T-helper 22 cell (primary cell): Measurements from ENCODE around the gene MAL.
"Not testable (repeated sequence)": the region's sequence is repeated elsewhere in the genome, so short reads cannot be mapped to it uniquely, and the experiment has no call there.

ENCODE experiments used
- DNase-seq: peaks from one replicate; pipeline ENCODE4 v3.0.0-alpha.2; 2020; ENCODE audit warnings: low read depth

MAL gene

DNA sequence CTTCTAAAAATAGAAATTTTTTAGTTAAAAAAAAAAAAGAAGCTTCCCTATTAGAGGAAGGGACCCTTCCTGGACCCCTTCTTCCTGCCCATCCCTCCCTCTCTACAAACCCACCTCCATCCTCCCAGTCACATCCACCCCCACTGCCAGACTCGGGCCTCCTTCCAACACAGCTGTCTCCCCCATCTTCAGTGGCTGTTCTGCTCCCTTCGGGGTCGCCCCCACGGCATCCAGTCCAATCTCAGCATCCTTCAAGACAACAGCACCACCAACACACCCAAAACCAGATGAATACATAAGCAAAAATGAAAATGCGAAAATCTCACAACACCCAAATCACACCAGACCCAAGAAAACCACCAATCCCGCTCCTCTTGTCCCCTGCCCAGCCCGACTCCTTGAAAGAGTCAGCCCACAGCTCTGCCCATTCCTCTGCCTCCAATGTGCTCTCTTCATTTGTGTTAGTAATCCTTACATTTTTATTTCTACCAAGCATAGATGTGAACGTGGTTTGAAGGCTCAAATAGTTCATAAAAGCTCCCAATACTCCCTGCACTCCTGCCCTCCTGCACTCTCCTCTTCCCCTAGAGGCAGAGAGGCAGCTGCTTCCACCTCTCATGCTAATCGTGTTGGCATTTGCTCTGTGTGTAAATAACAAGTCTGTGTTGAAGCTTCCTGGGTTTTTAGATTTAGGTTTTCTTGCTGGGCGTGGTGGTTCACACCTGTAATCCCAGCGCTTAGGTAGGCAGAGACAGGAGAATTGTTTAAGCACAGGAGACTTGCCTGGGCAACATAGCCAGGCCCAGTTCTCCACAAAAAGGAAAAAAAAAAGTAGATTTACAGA is 37.0 kb downstream of the MAL start:
- no peak for DNase-seq

DNA sequence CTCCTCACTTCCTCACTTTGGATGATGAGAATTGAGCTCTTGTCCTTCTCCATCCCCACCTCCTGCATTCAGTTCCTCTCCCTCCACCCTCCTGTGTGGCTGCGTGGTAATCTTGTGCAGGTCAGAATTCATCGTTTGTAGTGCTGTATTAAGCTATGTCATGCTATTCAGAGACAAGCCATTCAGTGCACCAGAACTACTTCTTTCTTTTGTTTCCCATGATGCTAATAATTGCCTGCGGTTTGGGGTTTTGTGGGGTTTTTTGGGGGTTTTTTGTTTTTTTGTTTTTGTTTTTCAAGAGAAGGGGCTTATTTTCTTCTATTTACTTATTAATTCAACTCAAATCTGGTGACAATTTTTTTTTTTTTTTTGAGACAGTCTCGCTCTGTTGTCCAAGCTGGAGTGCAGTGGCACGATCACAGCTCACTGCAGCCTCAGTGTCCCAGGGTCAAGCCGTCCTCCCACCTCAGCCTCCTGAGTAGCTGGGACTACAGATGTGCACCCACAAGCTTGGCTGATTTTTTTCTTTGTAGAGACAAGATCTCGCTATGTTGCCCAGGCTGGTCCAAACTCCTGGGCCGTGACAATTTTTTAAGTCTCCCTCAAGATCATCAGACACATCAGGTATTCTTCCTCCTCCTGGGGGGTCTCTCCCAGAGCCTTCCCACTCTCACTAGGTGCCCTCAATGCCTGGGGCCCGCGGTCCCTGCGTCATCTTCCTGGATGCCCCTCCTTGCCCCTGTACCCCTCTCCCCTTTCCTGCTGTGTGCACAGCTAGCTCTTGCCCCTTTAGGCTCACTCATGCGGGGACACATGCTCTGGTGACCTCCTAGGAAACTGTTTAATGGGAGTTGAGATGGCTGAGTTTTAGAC is 37.8 kb downstream of the MAL start:
- DNase-seq: no peak

DNA sequence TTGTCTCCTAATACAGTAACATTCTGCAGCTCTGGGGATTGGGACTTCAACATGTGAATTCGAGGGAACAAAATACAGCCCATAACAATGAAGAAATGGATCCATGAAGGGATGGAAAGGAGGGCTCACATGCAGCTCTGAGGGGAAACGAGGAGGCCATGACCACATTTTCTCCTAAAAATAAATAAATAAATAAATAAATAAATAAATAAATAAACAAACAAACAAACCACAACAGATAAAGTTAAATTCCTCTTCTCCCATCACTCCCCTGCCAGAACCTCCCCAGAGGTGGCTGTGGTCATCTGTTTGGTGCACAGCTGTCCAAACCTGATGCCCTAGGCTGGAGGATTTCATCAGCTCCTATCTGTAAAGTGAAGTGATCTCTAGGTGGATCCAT is 42.7 kb downstream of the MAL start:
- DNase-seq: no peak

DNA sequence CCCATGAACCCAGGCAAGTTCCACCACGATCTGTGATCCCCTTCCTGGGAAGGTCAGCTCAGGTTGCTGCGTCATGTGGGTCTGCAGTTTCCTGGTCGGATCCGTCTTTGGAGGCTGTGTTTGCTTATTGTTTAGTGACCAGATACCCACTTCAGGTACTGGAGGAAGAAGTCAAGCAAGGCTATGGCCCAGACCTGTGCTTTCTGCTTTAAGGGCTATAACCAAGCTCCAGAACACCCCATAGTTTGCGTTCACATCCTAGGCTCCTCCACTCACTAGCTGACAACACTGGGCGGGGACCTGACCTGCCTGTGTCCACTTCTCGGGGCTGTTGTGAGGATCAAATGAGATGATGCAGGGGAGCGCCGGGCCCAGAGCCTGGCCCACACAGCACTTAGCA is 44.0 kb downstream of the MAL start:
- no peak for DNase-seq

DNA sequence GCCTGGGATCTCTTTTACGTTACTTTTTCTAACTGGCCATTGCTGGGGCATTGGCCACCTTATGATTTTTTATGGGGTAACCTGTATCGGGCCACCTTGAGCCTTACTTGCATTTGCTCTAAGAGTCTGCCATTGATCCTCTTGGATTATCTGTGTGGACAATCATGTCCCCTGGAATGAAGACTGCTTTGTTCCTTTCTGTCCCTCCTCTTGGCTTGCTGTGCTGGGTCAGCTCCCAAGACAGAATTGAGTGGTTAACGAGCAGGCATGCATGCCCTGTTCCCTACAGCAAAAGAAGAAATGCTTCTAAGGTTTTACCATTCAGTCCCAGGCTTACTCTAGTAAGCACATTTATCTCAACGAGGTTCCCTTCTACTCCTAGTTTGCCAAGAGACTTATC is 46.3 kb downstream of the MAL start:
- no peak for DNase-seq

DNA sequence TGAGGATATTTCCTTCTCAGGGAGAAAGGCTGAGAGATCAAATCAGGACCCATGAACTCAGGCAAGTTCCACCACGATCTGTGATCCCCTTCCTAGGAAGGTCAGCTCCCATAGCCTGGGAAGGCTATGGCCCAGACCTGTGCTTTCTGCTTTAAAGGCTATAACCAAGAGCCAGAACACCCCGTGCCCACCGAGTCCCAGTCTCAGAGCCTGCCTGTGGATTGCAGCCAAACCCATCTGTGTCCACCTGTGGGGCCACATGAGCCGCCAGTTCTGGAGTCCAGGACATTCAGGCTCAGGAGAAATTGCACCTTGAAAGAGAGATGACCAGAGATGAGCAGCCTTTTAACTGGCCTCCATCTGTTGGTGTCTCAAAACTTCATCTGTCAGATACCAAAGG is 46.9 kb downstream of the MAL start:
- DNase-seq: no peak

DNA sequence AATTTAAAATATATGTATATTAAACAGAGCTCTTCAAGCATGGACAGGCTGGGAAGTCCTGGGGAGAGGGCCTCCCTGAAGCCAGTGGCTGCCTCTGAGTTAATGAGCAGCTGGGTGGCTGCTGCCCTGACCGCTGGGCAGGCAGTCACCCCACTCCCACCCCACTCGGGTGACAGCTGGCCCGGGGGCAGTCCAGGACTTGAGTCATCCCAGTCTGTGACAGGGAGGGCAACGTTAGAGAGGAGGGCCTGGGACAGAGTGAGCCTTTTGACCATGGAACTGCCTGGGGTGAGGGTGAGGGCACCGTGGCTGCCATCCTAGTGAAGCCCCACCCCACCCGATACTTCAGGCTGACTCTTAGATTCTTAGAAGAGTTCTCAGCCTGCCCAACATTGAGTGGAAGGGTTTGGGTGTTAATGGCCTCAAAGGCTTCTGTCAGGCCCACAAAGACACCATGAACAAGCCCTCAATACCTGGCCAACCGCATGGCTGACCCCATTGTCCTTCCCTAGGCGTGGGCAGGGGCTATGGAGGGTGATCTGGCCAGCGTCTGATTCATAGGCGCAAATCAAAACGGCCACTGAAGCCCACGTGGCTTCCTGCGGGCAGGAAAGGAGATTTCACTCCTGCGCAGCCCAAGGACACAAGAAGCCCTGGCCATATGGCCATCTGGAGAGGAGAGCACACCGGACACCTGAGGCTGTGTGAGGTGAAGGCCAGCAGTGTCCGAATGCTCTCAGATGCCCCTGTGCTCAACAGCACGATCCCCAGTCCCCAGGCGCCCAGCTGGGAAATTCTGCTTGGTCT is 48.6 kb downstream of the MAL start:
- DNase-seq: no peak

DNA sequence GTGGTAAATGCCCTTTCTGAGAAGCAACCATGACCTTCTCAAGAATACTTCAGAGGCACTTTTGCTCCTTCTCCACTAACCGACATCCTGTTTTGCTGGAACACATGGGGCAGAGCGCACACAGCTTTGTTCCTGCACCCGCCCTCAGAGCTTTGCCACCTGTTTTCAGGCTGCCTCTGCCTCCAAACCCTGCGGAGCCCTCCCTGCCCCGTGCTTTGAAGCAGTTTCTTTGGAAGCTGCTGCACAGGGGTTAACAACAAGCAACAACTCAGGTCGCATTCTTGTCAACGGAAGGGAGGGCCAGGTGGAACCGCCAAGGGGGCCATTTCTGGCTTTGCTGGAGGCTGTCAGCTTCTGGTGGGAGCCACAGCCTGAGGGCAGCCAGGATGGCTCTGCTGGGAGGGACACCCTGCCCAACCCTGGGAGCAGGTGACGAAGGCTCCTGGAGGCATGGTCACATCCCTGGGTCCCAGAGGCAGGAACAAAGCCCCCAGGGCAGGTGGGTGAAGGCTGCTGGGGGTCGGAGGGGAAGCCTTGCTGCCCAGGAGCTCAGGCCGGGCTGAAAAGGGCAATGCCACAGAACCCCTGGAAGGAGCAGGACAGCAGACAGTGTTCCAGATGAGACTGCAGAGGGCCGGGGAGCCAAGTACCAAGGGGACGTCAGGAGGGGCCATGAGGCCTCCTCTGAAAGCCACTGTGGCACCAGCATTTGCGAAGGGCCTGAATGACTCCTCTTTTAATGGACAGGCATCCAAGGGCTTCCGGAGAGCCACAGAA is 49.3 kb downstream of the MAL start:
- peak; percentile 12 for DNase-seq

DNA sequence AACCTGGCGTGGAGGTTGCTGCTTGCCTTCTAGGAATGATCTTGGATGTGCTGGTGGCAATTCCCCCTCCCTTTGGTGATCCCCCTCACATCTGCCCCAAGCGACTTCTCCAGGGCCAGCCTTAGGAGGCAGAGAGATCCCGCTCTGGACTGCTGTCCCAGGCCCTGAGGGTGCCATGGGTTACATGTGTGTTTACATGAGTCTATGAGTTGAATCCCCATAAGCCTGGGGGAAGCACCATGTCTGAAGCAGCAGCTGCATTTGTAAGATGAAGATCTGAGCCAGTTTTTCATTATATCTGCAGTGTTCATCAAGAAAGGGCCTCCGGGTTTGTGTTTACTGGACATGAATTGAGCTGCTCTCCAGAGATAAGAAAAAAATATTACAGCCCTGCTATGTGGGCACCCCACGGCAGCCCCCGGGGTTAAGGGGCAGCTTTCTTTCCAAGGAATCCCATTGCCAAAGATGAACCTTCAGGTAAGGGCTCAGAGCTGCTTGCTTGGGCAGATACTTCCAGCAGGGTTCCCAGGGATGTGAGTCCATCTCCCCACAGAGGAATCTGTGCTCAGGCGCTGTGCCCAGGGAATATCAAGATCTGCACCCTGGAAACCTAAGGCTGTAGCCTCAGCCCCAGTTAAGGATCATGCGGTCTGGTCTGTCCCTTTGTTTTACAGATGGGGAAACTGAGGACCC is 50.1 kb downstream of the MAL start:
- DNase-seq: no peak

DNA sequence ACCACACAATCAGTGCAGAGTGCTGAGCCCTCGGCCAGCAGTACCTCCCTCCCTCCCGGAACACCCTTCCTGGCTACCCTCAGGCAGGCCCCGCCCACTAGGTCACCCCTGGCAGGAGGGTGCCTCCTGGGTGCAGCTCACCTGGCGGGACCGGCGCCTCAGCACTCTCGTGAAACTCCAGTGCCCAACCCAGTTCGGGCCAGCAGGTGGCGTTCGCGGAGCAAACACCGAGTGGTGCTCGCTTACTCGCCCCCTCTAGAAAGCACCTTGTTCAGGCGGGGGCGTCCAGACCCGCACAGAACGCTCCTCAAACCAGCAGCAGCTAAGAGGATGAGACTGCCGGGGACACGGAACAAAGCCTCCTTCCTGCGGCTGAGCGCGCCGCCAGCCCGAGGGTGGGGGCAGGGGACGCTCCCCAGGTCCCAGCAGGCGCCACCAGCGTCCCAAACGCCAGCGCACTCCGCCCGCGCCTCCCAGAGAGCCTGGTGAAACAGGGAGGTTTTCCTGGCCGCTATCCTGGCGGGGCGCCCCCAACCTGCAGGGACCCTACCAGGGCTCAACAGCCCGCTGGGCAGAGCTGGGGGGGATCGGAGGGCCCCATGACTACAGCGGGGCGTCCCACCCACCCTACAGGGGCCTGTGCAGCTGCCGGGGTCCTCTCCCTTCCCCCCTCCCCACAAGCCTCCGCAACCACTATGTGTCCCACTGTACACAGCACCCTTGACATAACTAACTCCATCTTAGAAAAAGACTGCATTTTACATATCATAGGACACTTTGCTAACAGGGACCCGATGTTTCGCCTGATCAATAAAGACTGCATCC is 51.4 kb downstream of the MAL start:
- peak; percentile 77 for DNase-seq

DNA sequence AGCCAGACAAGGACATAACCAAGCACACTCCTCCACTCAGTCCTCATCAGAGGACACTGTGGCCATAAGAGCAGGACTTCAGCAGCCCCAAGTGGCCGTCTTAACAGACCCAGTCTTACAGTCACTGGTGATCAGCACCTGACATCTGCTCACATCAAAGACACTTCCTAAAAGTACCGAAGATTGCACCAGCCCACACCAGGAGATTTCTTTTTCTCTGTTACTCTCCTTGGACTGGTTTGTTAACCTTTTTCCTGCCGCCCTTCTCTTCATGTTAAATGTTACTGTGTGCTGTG is 52.0 kb downstream of the MAL start:
- DNase-seq: no peak

DNA sequence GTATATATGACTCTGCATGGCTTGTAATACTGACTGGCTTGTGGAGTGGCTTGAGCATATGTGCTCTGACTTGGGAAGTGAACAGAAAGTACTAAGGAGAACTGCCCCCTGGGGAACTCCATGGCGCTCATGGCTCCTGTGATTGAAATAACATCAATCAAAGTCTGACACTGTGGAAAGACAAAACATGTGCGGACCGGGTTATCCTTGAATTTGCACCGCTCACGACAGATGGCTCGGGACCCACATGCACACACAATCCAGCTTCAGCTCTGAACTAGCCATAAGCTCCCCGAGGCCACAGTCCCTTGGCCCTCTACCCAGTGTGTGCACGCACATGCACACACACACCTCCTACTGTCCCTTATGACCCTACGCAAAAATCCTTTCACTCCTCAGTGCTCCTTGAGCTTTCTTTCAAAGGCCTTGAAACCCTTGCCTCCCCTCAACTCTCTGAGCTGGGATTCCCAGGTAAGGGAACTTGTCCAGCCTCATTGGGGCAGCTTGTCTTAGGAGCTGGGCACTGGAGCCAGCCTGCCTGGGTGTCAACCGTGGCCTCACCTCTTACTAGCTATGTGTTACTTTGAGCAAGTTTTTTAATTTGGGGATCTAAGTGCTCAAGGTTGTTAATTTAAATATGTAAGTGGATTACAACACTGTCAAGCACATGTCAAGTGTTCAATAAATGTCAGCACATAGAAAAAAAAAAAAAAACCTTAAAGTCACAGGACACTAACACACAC is 52.5 kb downstream of the MAL start:
- DNase-seq: no peak

DNA sequence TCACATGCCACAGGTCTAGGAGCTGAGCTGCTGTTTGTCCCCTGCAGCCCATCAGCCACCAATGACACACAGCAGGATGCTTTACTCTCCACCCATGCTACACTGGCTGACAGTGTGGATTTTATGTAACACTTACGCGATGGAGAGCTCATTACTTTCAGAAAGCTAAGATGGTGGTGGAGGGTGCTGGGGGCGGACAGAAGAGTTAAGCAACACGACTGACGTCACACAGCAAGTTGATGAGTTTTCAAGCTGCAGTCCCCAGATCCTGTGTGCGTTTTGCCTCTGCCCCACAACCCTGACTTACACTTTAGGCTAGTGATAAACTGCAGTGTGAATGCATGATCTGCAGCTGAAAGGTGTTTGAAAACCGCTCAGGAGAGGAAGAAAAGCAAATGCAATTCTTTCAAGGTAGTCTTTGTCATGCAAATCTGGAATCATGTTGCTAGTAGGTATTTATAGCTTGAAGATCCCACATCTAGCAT is 53.7 kb downstream of the MAL start:
- DNase-seq: no peak

DNA sequence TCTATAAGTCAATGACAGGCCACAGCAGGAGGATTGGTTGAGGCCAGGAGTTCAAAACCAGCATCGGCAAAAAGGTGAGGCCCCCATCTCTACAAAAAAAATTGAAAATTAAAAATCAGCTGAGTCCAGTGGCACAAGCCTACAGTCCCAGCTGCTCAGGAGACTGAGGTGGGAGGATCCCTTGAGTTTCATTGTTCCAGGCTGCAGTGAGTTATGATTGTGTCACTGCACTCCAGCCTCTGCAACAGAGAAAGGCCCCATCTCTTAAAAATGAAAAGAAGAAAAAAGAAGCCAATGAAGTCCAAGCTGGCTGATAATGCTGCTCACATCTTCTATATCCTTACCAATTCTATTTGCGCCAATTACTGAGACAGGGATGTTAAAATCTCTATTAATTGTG is 57.0 kb downstream of the MAL start:
- no peak for DNase-seq

DNA sequence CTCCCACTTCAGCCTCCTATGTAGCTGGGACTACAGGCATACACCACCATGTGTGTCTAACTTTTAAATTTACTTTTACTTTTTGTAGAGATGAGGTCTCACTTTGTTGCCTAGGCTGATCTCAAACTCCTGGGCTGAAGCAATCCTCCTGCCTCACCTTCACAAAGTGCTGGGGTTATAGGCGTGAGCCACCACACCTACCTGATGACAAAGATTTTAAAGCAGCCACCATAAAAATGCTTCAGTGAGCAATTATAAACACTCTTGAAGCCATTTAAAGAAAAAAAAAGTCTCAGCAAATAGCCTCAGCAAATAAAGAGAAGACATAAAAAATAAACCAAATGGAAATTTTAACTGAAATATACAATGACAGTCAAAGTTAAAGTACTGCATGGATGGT is 60.5 kb downstream of the MAL start:
- no peak for DNase-seq

DNA sequence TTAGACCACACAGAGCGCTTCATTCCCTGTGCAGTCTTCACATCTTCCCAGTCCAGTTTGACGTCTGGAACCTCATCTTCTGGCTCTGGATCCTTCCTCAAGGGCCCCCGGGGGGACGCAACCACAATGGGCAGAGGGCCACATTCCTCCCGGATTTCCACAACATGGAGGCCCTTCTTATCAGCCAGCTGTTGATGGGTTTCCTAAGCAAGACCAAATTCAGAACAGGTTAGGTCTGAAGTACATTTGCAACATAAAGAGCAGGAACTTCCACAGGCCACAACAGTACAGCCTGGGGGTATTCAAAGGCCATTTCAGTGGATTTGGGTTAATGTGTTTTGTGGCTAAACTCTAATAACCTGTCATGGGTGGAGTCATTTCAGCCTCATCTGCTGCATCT is 61.9 kb downstream of the MAL start:
- DNase-seq: no peak

DNA sequence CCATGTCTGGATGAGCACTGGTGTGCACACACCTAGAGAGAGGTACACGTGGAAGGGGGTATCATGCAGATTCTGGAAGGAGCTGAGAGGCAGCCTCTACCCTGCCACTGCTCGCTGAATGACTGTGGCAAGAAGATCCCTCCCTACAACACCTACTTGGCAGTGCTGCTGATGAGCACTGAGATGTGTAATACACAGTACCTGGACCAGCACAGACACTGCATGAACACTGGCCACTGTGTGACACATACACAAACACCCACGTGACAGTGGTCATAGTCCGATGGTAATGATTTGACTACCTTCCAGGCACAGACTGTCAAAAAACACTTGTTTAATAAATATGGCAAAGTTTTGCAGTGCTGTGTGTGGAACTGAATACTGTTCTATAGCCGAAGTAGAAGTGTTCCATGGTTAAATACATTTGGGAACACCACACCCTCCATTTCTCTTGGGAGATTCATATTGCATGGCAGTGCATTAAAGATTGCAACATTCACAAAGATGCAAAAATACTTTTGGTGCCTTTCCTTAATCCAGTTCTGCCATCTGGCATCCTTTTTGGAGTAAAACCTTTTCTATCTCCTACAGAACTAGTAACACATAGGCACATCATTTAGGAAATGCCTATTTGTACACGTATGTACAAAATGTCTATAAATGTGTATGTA is 66.5 kb downstream of the MAL start:
- no peak for DNase-seq

DNA sequence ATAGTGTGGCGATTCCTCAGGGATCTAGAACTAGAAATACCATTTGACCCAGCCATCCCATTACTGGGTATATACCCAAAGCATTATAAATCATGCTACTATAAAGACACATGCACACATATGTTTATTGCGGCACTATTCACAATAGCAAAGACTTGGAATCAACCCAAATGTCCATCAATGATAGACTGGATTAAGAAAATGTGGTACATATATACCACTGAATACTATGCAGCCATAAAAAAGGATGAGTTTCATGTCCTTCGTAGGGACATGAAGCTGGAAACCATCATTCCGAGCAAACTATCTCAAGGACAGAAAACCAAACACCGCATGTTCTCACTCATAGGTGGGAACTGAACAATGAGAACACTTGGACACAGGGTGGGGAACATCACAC is 72.8 kb downstream of the MAL start:
- DNase-seq: not testable (repeated sequence)

DNA sequence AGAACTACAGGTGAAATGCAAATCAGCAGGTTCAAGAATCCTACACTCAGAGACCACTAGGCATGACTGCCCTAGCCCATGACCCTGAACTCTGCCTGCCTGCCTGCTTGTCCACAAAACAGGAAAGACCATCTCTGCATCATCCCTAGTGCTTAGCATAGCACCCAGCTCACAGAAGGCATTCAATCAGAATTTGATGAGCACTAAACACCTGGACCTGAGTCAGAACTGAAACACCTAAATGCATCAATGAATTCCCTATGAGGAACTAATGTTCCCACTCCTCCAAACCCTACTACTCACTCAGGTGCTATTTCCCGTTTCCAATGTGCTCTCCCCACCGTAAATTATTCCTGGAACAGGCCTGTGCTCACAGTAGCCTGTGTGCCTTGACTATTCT is 74.4 kb downstream of the MAL start:
- DNase-seq: no peak
